A204.1 (cell line): ENCODE measurements around the gene MRGPRX2.

Experiments
- FAIRE-seq: peaks from 2 replicates; lab custom pipeline; 2012; peaks lifted over from hg19 to GRCh38; lab: Jason Lieb, UNC

MRGPRX2 gene

GRCh38 chr11:19075636-19076035, 15.1 kb upstream of the MRGPRX2 start:
- FAIRE-seq = no peak

GRCh38 chr11:19073454-19074415, 13.2 kb upstream of the MRGPRX2 start:
- FAIRE-seq = no peak

- no peak for FAIRE-seq
These were observed 11.9 kb upstream of the MRGPRX2 start for GRCh38 chr11:19072464-19072863.

- peak; percentile 91 for FAIRE-seq
These were observed 10.7 kb upstream of the MRGPRX2 start for GRCh38 chr11:19071255-19071654.

GRCh38 chr11:19059833-19060232, 684 bp downstream of the MRGPRX2 start:
- FAIRE-seq = no peak

- no peak for FAIRE-seq
These were observed 4.6 kb downstream of the MRGPRX2 start for GRCh38 chr11:19055905-19056304.

GRCh38 chr11:19055016-19055415, 5.5 kb downstream of the MRGPRX2 start:
- FAIRE-seq = no peak

GRCh38 chr11:19053909-19054308, 6.6 kb downstream of the MRGPRX2 start:
- FAIRE-seq = no peak

GRCh38 chr11:19050281-19050680, 10.2 kb downstream of the MRGPRX2 start:
- no peak for FAIRE-seq

GRCh38 chr11:19049351-19049750, 11.2 kb downstream of the MRGPRX2 start:
- FAIRE-seq = no peak

- no peak for FAIRE-seq
These were observed 20.5 kb downstream of the MRGPRX2 start for GRCh38 chr11:19040051-19040450.

- FAIRE-seq = no peak
These were observed 21.1 kb downstream of the MRGPRX2 start for GRCh38 chr11:19039409-19039808.

- no peak for FAIRE-seq
These were observed 27.5 kb downstream of the MRGPRX2 start for GRCh38 chr11:19032990-19033389.

GRCh38 chr11:19027829-19028595, 32.5 kb downstream of the MRGPRX2 start:
- no peak for FAIRE-seq

GRCh38 chr11:19026862-19027261, 33.7 kb downstream of the MRGPRX2 start:
- no peak for FAIRE-seq

- no peak for FAIRE-seq
These were observed 34.8 kb downstream of the MRGPRX2 start for GRCh38 chr11:19025481-19026406.

- FAIRE-seq = no peak
These were observed 39.7 kb downstream of the MRGPRX2 start for GRCh38 chr11:19020831-19021230.

- no peak for FAIRE-seq
These were observed 41.6 kb downstream of the MRGPRX2 start for GRCh38 chr11:19018901-19019300.

- no peak for FAIRE-seq
These were observed 47.2 kb downstream of the MRGPRX2 start for GRCh38 chr11:19013181-19013857.

- no peak for FAIRE-seq
These were observed 47.9 kb downstream of the MRGPRX2 start for GRCh38 chr11:19012636-19013035.
